Stimulated activated naive CD8-positive, alpha-beta T cell treated with anti-CD3 and anti-CD28 coated beads, Interleukin-15, Interleukin-2, amounts not matched to agents 100 ng/mL and 50 ng/mL, for 24 hours (primary cell): ENCODE measurements around the gene OLFML2A.

Experiments used
- H3K27ac Mint-ChIP-seq: one replicate; pipeline ENCODE4 v1.8.0; 2021; ENCODE audit warnings: mild to moderate bottlenecking, mixed read lengths
- H3K27me3 Mint-ChIP-seq: one replicate; pipeline ENCODE4 v1.8.0; 2021; ENCODE audit warnings: mixed read lengths
- H3K36me3 Mint-ChIP-seq: one replicate; pipeline ENCODE4 v1.8.0; 2021; ENCODE audit warnings: low read depth, mixed read lengths
- H3K4me1 Mint-ChIP-seq: one replicate; pipeline ENCODE4 v1.8.0; 2021; ENCODE audit warnings: low read depth, mixed read lengths
- H3K4me3 Mint-ChIP-seq: one replicate; pipeline ENCODE4 v1.8.0; 2021; ENCODE audit warnings: mild to moderate bottlenecking, mixed read lengths
- H3K9me3 Mint-ChIP-seq: one replicate; pipeline ENCODE4 v1.8.0; 2021; ENCODE audit warnings: mixed read lengths

OLFML2A gene

GRCh38 chr9:124754289-124754688 is 22.6 kb upstream of the OLFML2A start:
- no peak overlapping the region for H3K27ac Mint-ChIP-seq
- H3K27me3 Mint-ChIP-seq = peaks cover 76% of the 10 kb centered on the region
- H3K9me3 Mint-ChIP-seq = no peaks in the 10 kb centered on the region
- no peaks in the 10 kb centered on the region for H3K36me3 Mint-ChIP-seq
- no peak overlapping the region for H3K4me3 Mint-ChIP-seq
- H3K4me1 Mint-ChIP-seq = peaks cover 21% of the 10 kb centered on the region

GRCh38 chr9:124755061-124755460 is 21.9 kb upstream of the OLFML2A start:
- H3K27me3 Mint-ChIP-seq = peaks cover 74% of the 10 kb centered on the region
- peaks cover 21% of the 10 kb centered on the region for H3K4me1 Mint-ChIP-seq
- H3K36me3 Mint-ChIP-seq = no peaks in the 10 kb centered on the region
- H3K9me3 Mint-ChIP-seq = no peaks in the 10 kb centered on the region
- peak overlapping the region; percentile 74 for H3K27ac Mint-ChIP-seq
- no peak overlapping the region for H3K4me3 Mint-ChIP-seq

- Mint-ChIP-seq H3K36me3 (no peaks in the 10 kb centered on the region), H3K4me1 (peaks cover 21% of the 10 kb centered on the region), H3K27ac (no peak overlapping the region), H3K4me3 (no peak overlapping the region), H3K27me3 (peaks cover 73% of the 10 kb centered on the region), H3K9me3 (no peaks in the 10 kb centered on the region)
These were observed 20.9 kb upstream of the OLFML2A start for GRCh38 chr9:124756011-124756410.

- H3K36me3 Mint-ChIP-seq = no peaks in the 10 kb centered on the region
- peaks cover 80% of the 10 kb centered on the region for H3K27me3 Mint-ChIP-seq
These were observed 19.3 kb upstream of the OLFML2A start for GRCh38 chr9:124757616-124758015.

GRCh38 chr9:124758061-124758460 is 18.9 kb upstream of the OLFML2A start:
- Mint-ChIP-seq H3K4me3 (no peak overlapping the region), H3K9me3 (no peaks in the 10 kb centered on the region), H3K4me1 (peaks cover 21% of the 10 kb centered on the region), H3K36me3 (no peaks in the 10 kb centered on the region), H3K27me3 (peaks cover 81% of the 10 kb centered on the region), H3K27ac (no peak overlapping the region)

More at GRCh38 chr9:124757616-124758015, 19.3 kb upstream of the OLFML2A start:
- Mint-ChIP-seq H3K9me3 (no peaks in the 10 kb centered on the region), H3K27ac (no peak overlapping the region), H3K4me1 (peaks cover 21% of the 10 kb centered on the region), H3K4me3 (no peak overlapping the region)

- Mint-ChIP-seq H3K27me3 (peaks cover 84% of the 10 kb centered on the region), H3K36me3 (no peaks in the 10 kb centered on the region), H3K4me3 (no peak overlapping the region), H3K4me1 (peaks cover 21% of the 10 kb centered on the region), H3K27ac (no peak overlapping the region), H3K9me3 (no peaks in the 10 kb centered on the region)
These were observed 18.2 kb upstream of the OLFML2A start for GRCh38 chr9:124758691-124759090.

GRCh38 chr9:124759327-124759726 is 17.6 kb upstream of the OLFML2A start:
- Mint-ChIP-seq H3K27ac (no peak overlapping the region), H3K36me3 (no peaks in the 10 kb centered on the region), H3K9me3 (no peaks in the 10 kb centered on the region), H3K4me3 (no peak overlapping the region), H3K4me1 (peaks cover 19% of the 10 kb centered on the region), H3K27me3 (peaks cover 87% of the 10 kb centered on the region)

GRCh38 chr9:124760719-124761118 is 16.2 kb upstream of the OLFML2A start:
- Mint-ChIP-seq H3K27ac (no peak overlapping the region), H3K4me3 (no peak overlapping the region), H3K9me3 (no peaks in the 10 kb centered on the region), H3K4me1 (peaks cover 7% of the 10 kb centered on the region), H3K27me3 (peaks cover 83% of the 10 kb centered on the region), H3K36me3 (no peaks in the 10 kb centered on the region)

- H3K27me3 Mint-ChIP-seq = peaks cover 83% of the 10 kb centered on the region
- H3K4me1 Mint-ChIP-seq = peaks cover 7% of the 10 kb centered on the region
- no peak overlapping the region for H3K4me3 Mint-ChIP-seq
- no peaks in the 10 kb centered on the region for H3K36me3 Mint-ChIP-seq
- H3K9me3 Mint-ChIP-seq = no peaks in the 10 kb centered on the region
- H3K27ac Mint-ChIP-seq = no peak overlapping the region
These were observed 15.7 kb upstream of the OLFML2A start for GRCh38 chr9:124761196-124761595.

- H3K36me3 Mint-ChIP-seq = no peaks in the 10 kb centered on the region
- H3K9me3 Mint-ChIP-seq = no peaks in the 10 kb centered on the region
- H3K27me3 Mint-ChIP-seq = peaks cover 83% of the 10 kb centered on the region
- H3K27ac Mint-ChIP-seq = no peak overlapping the region
- H3K4me1 Mint-ChIP-seq = peaks cover 7% of the 10 kb centered on the region
- H3K4me3 Mint-ChIP-seq = no peak overlapping the region
These were observed 15.2 kb upstream of the OLFML2A start for GRCh38 chr9:124761710-124762109.

- Mint-ChIP-seq H3K36me3 (no peaks in the 10 kb centered on the region), H3K4me3 (no peak overlapping the region), H3K9me3 (no peaks in the 10 kb centered on the region), H3K27ac (no peak overlapping the region), H3K27me3 (peaks cover 83% of the 10 kb centered on the region), H3K4me1 (peaks cover 7% of the 10 kb centered on the region)
These were observed 14.3 kb upstream of the OLFML2A start for GRCh38 chr9:124762633-124763032.

- H3K27me3 Mint-ChIP-seq = peaks cover 85% of the 10 kb centered on the region
- H3K4me1 Mint-ChIP-seq = peaks cover 13% of the 10 kb centered on the region
- no peak overlapping the region for H3K27ac Mint-ChIP-seq
- no peaks in the 10 kb centered on the region for H3K36me3 Mint-ChIP-seq
- no peaks in the 10 kb centered on the region for H3K9me3 Mint-ChIP-seq
- no peak overlapping the region for H3K4me3 Mint-ChIP-seq
These were observed 12.0 kb upstream of the OLFML2A start for GRCh38 chr9:124764774-124765438.

GRCh38 chr9:124765439-124765835 is 11.5 kb upstream of the OLFML2A start:
- Mint-ChIP-seq H3K4me1 (peaks cover 17% of the 10 kb centered on the region), H3K27ac (no peak overlapping the region), H3K4me3 (no peak overlapping the region), H3K9me3 (no peaks in the 10 kb centered on the region), H3K27me3 (peaks cover 89% of the 10 kb centered on the region), H3K36me3 (no peaks in the 10 kb centered on the region)

- H3K4me1 Mint-ChIP-seq = peaks cover 19% of the 10 kb centered on the region
- H3K9me3 Mint-ChIP-seq = no peaks in the 10 kb centered on the region
- H3K27ac Mint-ChIP-seq = no peak overlapping the region
- H3K36me3 Mint-ChIP-seq = no peaks in the 10 kb centered on the region
- H3K4me3 Mint-ChIP-seq = no peak overlapping the region
- H3K27me3 Mint-ChIP-seq = peaks cover 82% of the 10 kb centered on the region
These were observed 10.6 kb upstream of the OLFML2A start for GRCh38 chr9:124766326-124766725.

GRCh38 chr9:124766815-124767554 is 9.9 kb upstream of the OLFML2A start:
- no peaks in the 10 kb centered on the region for H3K9me3 Mint-ChIP-seq
- H3K27ac Mint-ChIP-seq = no peak overlapping the region
- H3K4me3 Mint-ChIP-seq = no peak overlapping the region
- peaks cover 76% of the 10 kb centered on the region for H3K27me3 Mint-ChIP-seq
- no peaks in the 10 kb centered on the region for H3K36me3 Mint-ChIP-seq
- H3K4me1 Mint-ChIP-seq = peaks cover 26% of the 10 kb centered on the region
